Activated CD8-positive, alpha-beta T cell treated with anti-CD3 and anti-CD28 coated beads for 36 hours (primary cell): ENCODE measurements around the gene PXDN. TPM values are rescaled to one million over a fixed set of nuclear protein-coding genes. Genes with fewer than 3 reads are reported as not detected.

Experiments used
- ATAC-seq: fragments of 200-7000 bp; cut with Tn5 transposase; one replicate; pipeline ENCODE4 v1.10.0; 2021; ENCODE audit warnings: mild to moderate bottlenecking, moderate library complexity
- CTCF ChIA-PET: fragments of 350-600 bp; sonication (Branson Sonifier 250); formaldehyde crosslinking; loops from one replicate; lab custom pipeline; 2021; ENCODE audit warnings: antibody characterized with exemption; lab: Charles Lee
- POLR2A ChIA-PET: fragments of 350-600 bp; sonication (Branson Sonifier 250); formaldehyde crosslinking; loops from one replicate; lab custom pipeline; 2021; ENCODE audit warnings: antibody characterized with exemption; lab: Charles Lee
- DNase-seq: peaks from one replicate; pipeline ENCODE4 v3.0.0-alpha.2; 2020
- H3K27ac Mint-ChIP-seq: one replicate; pipeline ENCODE4 v1.8.0; 2021; ENCODE audit warnings: mild to moderate bottlenecking, mixed read lengths
- H3K27me3 Mint-ChIP-seq: one replicate; pipeline ENCODE4 v1.8.0; 2021; ENCODE audit warnings: mixed read lengths
- H3K36me3 Mint-ChIP-seq: one replicate; pipeline ENCODE4 v1.8.0; 2021; ENCODE audit warnings: low read depth, mixed read lengths
- H3K4me1 Mint-ChIP-seq: one replicate; pipeline ENCODE4 v1.8.0; 2021; ENCODE audit warnings: low read depth, mixed read lengths
- H3K4me3 Mint-ChIP-seq: one replicate; pipeline ENCODE4 v1.8.0; 2021; ENCODE audit warnings: mild to moderate bottlenecking, moderate library complexity, mixed read lengths
- H3K9me3 Mint-ChIP-seq: one replicate; pipeline ENCODE4 v1.8.0; 2021; ENCODE audit warnings: mixed read lengths
- intact Hi-C: fragments of 100-400 bp; cut with micrococcal nuclease; formaldehyde crosslinking; loops from one replicate; pipeline ENCODE4 v1.10.0; 2022
- total RNA-seq, 2 experiments: library from RNA; stranded (reverse); gene quantifications; one replicate each; pipeline ENCODE4 v1.2.3, GENCODE V29; 2021
- TF ChIP-seq, protein P1 (sequence below): fragments of 200-600 bp; IDR thresholded peaks from one replicate; pipeline ENCODE4 v1.8.0; 2022; ENCODE audit warnings: antibody characterized with exemption, mild to moderate bottlenecking

PXDN gene
- total RNA-seq, 2 experiments from 2014 or later = 0.58 to 0.83 TPM

DNA sequence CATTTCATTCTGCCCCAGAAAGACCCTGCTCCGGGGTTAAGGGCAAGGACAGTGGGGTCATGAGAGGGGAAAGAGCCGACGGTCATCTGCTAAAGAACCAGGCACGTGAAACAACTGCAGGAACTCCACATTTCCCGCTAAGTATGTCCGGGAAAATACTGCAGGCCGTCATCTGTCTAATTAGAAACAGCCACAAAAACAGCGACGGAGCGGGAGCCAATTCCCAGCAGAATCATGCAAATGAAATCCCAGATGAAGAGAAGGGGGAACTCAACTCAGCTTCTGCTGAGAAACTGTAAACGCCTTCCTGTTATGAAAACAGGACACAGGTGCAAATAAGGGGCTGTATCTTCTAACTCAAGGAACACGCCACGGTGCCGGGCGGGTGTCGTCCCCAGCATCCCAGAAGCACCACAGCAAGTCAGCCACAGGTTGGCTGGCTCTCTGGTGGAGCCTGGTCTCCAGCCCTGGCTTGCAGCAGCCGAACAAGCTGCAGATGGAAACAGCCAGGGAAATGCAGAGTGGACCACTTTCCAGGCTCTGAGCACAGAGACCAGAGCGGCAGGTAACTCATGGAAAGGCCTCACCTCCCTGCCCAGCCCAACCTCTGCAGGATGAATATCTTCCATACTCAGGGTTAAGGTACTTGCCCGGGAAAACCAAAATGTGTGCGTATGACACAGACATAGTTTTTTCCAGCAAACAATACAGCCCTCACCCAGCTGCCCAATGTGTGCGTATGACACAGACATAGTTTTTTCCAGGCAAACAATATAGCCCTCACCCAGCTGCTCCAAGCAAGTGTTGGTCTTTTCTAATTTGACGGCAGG is 28.9 kb downstream of the PXDN start:
- POLR2A ChIA-PET = no interaction called here
- intact Hi-C loops = no loop called here
- peaks cover 6% of the 10 kb centered on the region for H3K9me3 Mint-ChIP-seq
- ATAC-seq (no peak), DNase-seq (no peak)
- no peaks in the 10 kb centered on the region for H3K36me3 Mint-ChIP-seq
- TF ChIP-seq, protein P1, sequence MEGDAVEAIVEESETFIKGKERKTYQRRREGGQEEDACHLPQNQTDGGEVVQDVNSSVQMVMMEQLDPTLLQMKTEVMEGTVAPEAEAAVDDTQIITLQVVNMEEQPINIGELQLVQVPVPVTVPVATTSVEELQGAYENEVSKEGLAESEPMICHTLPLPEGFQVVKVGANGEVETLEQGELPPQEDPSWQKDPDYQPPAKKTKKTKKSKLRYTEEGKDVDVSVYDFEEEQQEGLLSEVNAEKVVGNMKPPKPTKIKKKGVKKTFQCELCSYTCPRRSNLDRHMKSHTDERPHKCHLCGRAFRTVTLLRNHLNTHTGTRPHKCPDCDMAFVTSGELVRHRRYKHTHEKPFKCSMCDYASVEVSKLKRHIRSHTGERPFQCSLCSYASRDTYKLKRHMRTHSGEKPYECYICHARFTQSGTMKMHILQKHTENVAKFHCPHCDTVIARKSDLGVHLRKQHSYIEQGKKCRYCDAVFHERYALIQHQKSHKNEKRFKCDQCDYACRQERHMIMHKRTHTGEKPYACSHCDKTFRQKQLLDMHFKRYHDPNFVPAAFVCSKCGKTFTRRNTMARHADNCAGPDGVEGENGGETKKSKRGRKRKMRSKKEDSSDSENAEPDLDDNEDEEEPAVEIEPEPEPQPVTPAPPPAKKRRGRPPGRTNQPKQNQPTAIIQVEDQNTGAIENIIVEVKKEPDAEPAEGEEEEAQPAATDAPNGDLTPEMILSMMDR = no peak
- H3K4me3 Mint-ChIP-seq = no peak overlapping the region
- CTCF ChIA-PET = interaction anchor here (1.5 kb wide), 1 partner anchor 35 kb away, joined by 4 read pairs; no protein-coding TSS in a partner anchor
- no peaks in the 10 kb centered on the region for H3K4me1 Mint-ChIP-seq
- no peak overlapping the region for H3K27ac Mint-ChIP-seq
- peaks cover 3% of the 10 kb centered on the region for H3K27me3 Mint-ChIP-seq

DNA sequence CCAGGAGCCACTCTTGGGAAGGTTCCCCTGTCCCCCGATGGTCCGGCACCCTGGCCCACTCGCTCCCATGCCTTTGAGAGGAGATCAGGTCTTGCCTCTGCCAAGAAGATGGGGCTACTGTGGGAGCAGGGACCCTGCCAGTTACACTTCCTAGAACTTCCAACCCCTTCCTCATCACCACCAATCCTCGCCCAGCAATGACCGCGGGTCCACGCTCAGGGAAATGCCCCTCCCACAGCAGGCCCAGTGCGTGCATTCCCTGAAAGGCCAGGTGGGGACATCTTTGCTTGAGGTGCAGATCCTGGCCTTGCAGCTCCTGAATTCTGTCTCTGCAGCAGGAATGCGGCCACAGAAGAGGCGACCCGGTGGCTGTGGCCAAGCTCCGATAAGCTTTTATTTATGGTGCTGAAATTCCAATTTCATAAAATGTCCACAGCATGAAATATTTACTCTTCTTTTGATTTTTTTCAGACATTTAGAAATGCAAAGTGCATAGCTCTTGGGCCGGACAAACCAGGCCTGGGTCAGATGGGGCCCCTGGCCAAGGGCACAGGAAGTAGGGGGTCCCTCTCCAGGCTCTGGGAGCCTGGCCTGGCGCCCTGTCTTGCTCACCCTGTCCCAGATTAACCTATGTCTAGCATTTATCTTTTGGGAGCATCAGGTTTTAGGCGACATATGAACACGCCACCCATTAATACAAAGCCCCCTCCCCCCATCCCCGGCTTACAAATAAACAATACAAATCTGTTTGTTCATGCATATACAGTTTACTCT is 29.8 kb downstream of the PXDN start:
- Mint-ChIP-seq H3K36me3 (no peaks in the 10 kb centered on the region), H3K9me3 (peaks cover 6% of the 10 kb centered on the region), H3K27ac (no peak overlapping the region), H3K27me3 (peaks cover 3% of the 10 kb centered on the region), H3K4me3 (no peak overlapping the region), H3K4me1 (no peaks in the 10 kb centered on the region)
- ChIA-PET POLR2A (no interaction called here), CTCF (no interaction called here)
- no peak for ATAC-seq
- TF ChIP-seq, protein P1 = no peak
- intact Hi-C loops = no loop called here
- no peak for DNase-seq

DNA sequence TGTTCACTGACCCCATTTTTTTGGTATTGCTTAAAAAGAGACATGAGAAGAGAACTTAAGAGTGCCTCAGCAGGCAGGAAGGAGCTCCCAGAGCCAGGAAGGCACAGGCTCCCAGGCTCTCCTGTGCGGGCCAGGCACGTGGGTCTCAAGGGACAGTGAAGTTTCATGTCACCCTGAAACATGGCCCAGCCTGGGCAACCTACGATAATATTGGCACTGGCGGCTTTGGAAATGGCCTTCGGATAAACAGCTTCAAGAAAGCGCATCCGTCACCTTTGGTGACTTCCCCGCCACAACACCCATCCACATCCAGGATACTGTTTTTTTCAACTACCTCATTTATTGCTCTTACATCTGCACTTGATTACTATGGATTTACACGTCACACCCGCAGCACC is 30.5 kb downstream of the PXDN start:
- H3K4me1 Mint-ChIP-seq = no peaks in the 10 kb centered on the region
- TF ChIP-seq, protein P1 = no peak
- H3K36me3 Mint-ChIP-seq = no peaks in the 10 kb centered on the region
- CTCF ChIA-PET = no interaction called here
- intact Hi-C loops = no loop called here
- H3K27me3 Mint-ChIP-seq = peaks cover 3% of the 10 kb centered on the region
- POLR2A ChIA-PET = no interaction called here
- DNase-seq (no peak), ATAC-seq (no peak)
- peaks cover 6% of the 10 kb centered on the region for H3K9me3 Mint-ChIP-seq
- H3K27ac Mint-ChIP-seq = no peak overlapping the region
- H3K4me3 Mint-ChIP-seq = no peak overlapping the region

DNA sequence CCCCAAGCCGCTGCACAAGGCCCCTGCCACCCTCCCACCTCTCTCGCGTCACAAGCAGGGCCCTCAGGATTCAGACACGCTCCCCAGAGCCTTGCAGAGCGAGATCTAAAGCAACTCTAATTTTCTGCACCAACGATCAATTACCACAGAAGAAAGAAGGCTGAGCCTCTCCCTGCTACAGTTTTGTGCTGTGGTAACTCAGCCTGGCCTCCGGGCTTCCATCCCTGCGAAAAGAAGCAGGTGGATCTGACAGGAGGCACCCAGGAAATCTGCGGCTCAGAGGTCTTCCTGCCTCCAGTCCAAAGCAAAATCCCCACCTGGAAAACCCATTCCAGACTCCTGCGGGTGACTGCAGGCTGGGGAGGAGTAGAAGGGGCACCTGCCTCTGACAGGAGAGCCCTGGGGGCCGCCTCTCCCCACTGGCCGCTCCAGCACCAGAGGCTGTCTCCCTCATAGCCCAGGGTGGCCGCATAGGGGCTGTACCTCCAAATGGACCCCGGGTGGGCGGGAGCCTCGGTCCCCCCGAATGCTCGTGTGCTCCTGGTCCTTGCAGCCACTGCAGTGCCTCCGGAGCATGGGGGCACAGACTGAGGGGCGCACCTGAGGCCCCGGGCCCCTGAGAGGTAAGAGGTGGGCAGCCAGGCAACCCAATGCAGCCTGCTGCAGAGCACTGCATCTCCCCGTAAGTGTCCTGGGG is 31.0 kb downstream of the PXDN start:
- CTCF ChIA-PET = no interaction called here
- POLR2A ChIA-PET = no interaction called here
- Mint-ChIP-seq H3K27ac (no peak overlapping the region), H3K4me1 (no peaks in the 10 kb centered on the region), H3K27me3 (peaks cover 2% of the 10 kb centered on the region), H3K9me3 (peaks cover 5% of the 10 kb centered on the region), H3K36me3 (no peaks in the 10 kb centered on the region), H3K4me3 (no peak overlapping the region)
- ATAC-seq (no peak), DNase-seq (no peak)
- TF ChIP-seq, protein P1 = no peak
- intact Hi-C loops = no loop called here
